Measurements from ENCODE around the gene SRP9. TPM values are rescaled to one million over a fixed set of nuclear protein-coding genes. Genes with fewer than 3 reads are reported as not detected.
A peak's percentile ranks its signal among the peaks of the same experiment; 100 is the strongest.

Gene SRP9, protein sequence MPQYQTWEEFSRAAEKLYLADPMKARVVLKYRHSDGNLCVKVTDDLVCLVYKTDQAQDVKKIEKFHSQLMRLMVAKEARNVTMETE
- total RNA-seq = 104 and 117 TPM in 2 replicates
- total RNA-seq (2013) = 175 TPM
- polyA plus RNA-seq = 73.4 and 134 TPM in 2 replicates
- polyA minus RNA-seq = 45.1 and 48.4 TPM in 2 replicates

DNA sequence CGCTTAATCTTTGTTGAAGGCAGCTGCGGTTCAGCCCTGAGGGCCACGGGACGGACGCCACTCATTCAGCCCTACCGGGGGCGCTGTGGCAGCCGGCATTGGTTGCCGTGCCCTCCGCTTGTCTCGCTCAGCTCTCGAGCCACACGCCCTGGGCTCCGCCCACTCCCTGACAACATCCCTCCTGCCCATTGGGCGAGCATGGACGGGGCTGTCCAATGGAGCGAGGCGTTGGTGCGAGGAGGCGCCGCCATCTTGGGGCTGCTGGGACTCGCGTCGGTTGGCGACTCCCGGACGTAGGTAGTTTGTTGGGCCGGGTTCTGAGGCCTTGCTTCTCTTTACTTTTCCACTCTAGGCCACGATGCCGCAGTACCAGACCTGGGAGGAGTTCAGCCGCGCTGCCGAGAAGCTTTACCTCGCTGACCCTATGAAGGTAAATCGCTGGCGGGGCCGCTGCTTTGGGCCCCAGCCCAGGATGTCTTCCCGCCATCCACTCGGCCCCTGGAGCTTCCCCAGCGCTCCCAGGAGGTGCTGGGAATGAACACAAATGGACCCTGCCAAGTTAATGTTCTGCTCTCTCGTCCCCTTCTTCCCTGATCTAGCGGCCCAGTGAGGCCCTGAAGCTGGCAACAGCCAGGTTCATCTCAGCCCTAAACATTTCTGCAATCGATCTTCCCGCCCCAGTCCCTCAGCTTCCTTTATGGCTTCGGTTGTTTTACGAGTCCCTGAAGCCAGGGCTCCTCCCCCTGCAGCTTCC is at the start of gene SRP9:
Gene SRP9 (plus strand): TSS at position 244 of the 754 bp plus-strand sequence. CDS start 115 bp downstream, at position 359.
- POLR2A ChIA-PET = interaction anchor here (0.6 to 2.3 kb wide), 12 partner anchors 33 to 353 kb away, joined by 3 to 22 read pairs (median 4); partner anchors contain the start of genes EPHX1, PYCR2 and TMEM63A
- intact Hi-C loops (cut with micrococcal nuclease) = loop anchor here (1.0 to 10.0 kb wide), 15 partner anchors 35 to 630 kb away; partner anchors contain the start of genes EPHX1, H3-3A, LBR and PARP1
- CTCF ChIA-PET = interaction anchor here (0.6 to 2.6 kb wide), 36 partner anchors 9 to 630 kb away, joined by 3 to 32 read pairs (median 4); partner anchors contain the start of genes LBR, PARP1, PYCR2 and TMEM63A
- no peak for TF ChIP-seq EZH2 (IDR thresholded peaks at IDR 0.05; ENCODE audit: borderline replicate concordance, insufficient read depth, low read depth, low read length, poor library complexity, severe bottlenecking)
- TF ChIP-seq, protein P1, sequence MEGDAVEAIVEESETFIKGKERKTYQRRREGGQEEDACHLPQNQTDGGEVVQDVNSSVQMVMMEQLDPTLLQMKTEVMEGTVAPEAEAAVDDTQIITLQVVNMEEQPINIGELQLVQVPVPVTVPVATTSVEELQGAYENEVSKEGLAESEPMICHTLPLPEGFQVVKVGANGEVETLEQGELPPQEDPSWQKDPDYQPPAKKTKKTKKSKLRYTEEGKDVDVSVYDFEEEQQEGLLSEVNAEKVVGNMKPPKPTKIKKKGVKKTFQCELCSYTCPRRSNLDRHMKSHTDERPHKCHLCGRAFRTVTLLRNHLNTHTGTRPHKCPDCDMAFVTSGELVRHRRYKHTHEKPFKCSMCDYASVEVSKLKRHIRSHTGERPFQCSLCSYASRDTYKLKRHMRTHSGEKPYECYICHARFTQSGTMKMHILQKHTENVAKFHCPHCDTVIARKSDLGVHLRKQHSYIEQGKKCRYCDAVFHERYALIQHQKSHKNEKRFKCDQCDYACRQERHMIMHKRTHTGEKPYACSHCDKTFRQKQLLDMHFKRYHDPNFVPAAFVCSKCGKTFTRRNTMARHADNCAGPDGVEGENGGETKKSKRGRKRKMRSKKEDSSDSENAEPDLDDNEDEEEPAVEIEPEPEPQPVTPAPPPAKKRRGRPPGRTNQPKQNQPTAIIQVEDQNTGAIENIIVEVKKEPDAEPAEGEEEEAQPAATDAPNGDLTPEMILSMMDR (IDR thresholded peaks at IDR 0.05) = peak; percentile 89
- peaks cover 33 to 39% of the 10 kb centered on the region in 2 donors for H3K4me1 ChIP-seq (ENCODE audit: control insufficient read depth in 2 of 2, insufficient read depth in 2 of 2, low read length in 2 of 2)
- H4K20me1 ChIP-seq (ENCODE audit: control insufficient read depth, insufficient read depth, low read length, poor library complexity, severe bottlenecking) = peaks cover 16% of the 10 kb centered on the region
- H3K9me3 ChIP-seq (ENCODE audit: control extremely low read depth in 1 of 3, control insufficient read depth in 2 of 3, insufficient read depth in 1 of 3, low read length in 2 of 3) = no peaks in the 10 kb centered on the region
- H2AFZ ChIP-seq (ENCODE audit: insufficient read depth, low read depth, low read length, poor library complexity, severe bottlenecking) = peak within 1 kb of the TSS; percentile 89
- peaks cover 3 to 18% of the 10 kb centered on the region in 2 experiments for H3K36me3 ChIP-seq (replicated peaks in 1 of 2; ENCODE audit: control extremely low read depth in 1 of 2, control insufficient read depth in 1 of 2, extremely low read depth in 1 of 2, insufficient read depth in 2 of 2, low read length in 1 of 2)
- H3K9ac ChIP-seq (ENCODE audit: low read length) = peak within 1 kb of the TSS; percentile 99
- no peak within 1 kb of the TSS for H3K4me3 Mint-ChIP-seq
- no peaks in the 10 kb centered on the region for H3K27me3 Mint-ChIP-seq
- DNase-seq (peak; percentile 99), ATAC-seq (ENCODE audit: low read depth) (peak; percentile 97)
- peak within 1 kb of the TSS; percentile 71 to 97 (median 92) for H3K4me3 ChIP-seq (ENCODE audit: control extremely low read depth in 1 of 5, extremely low read depth in 1 of 5, insufficient read depth in 1 of 5, low read depth in 2 of 5, low read length in 4 of 5)
- peak within 1 kb of the TSS; percentile 79 for H3K4me2 ChIP-seq (replicated peaks; ENCODE audit: low read depth, low read length, poor library complexity, severe bottlenecking)
- no peak within 1 kb of the TSS for H3K27ac Mint-ChIP-seq
- H3K4me1 Mint-ChIP-seq = peaks cover 21% of the 10 kb centered on the region
- peaks cover 72% of the 10 kb centered on the region for H3K79me2 ChIP-seq (ENCODE audit: control insufficient read depth, insufficient read depth, low read length)
- peak within 1 kb of the TSS; percentile 96 to 98 for H3K27ac ChIP-seq (ENCODE audit: low read length in 2 of 2)
- H3K9me3 Mint-ChIP-seq (ENCODE audit: insufficient read depth) = no peaks in the 10 kb centered on the region
- 0% methylated on average over 38 of the region's 46 CpGs for WGBS (ENCODE audit: insufficient coverage)
- H3K27me3 ChIP-seq (replicated peaks in 1 of 4; ENCODE audit: control extremely low read depth in 1 of 4, control insufficient read depth in 3 of 4, insufficient read depth in 4 of 4, low read length in 3 of 4) = no peaks in the 10 kb centered on the region

DNA sequence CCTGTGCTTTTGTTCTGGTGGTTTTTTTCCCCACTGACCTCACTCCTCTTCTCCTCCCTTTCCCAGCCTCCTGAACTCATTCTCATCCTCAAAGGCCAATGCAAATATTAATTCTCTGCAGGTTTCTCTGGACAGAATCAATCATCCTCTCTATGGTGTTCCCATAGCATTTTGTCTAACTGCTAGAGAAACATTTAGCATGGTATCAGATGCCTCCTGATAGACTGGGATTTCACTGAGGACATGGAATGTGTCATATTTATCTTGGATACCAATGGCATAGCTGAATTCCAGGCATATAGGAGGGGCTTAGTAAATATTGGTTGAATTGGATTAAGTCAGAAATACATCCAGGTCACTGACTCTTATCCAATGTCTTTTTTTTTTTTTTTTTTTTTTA is 46.1 kb upstream of the SRP9 start:
- DNase-seq = no peak
- H3K27me3 Mint-ChIP-seq = peaks cover 8% of the 10 kb centered on the region
- no peak overlapping the region for H3K9ac ChIP-seq (ENCODE audit: low read length)
- no peaks in the 10 kb centered on the region for H3K4me1 ChIP-seq (ENCODE audit: control insufficient read depth in 2 of 2, insufficient read depth in 2 of 2, low read length in 2 of 2)
- H3K4me3 ChIP-seq (ENCODE audit: control extremely low read depth in 1 of 5, extremely low read depth in 1 of 5, insufficient read depth in 1 of 5, low read depth in 2 of 5, low read length in 4 of 5) = no peak overlapping the region
- no peaks in the 10 kb centered on the region for H3K79me2 ChIP-seq (ENCODE audit: control insufficient read depth, insufficient read depth, low read length)
- no peak overlapping the region for H2AFZ ChIP-seq (ENCODE audit: insufficient read depth, low read depth, low read length, poor library complexity, severe bottlenecking)
- no peaks in the 10 kb centered on the region for H3K27me3 ChIP-seq (replicated peaks in 1 of 4; ENCODE audit: control extremely low read depth in 1 of 4, control insufficient read depth in 3 of 4, insufficient read depth in 4 of 4, low read length in 3 of 4)
- H3K4me1 Mint-ChIP-seq = no peaks in the 10 kb centered on the region
- ChIA-PET CTCF (no interaction called here), POLR2A (interaction anchor here (0.7 kb wide), 1 partner anchor 207 kb away, joined by 3 read pairs; no protein-coding TSS in a partner anchor)
- H3K27ac ChIP-seq (ENCODE audit: low read length in 2 of 2) = no peak overlapping the region
- H3K4me3 Mint-ChIP-seq = no peak overlapping the region
- H3K27ac Mint-ChIP-seq = no peak overlapping the region
- H3K36me3 ChIP-seq (replicated peaks in 1 of 2; ENCODE audit: control extremely low read depth in 1 of 2, control insufficient read depth in 1 of 2, extremely low read depth in 1 of 2, insufficient read depth in 2 of 2, low read length in 1 of 2) = no peaks in the 10 kb centered on the region
- intact Hi-C loops (cut with micrococcal nuclease) = no loop called here
- no peak for TF ChIP-seq EZH2 (IDR thresholded peaks at IDR 0.05; ENCODE audit: borderline replicate concordance, insufficient read depth, low read depth, low read length, poor library complexity, severe bottlenecking)
- TF ChIP-seq, protein P1 (IDR thresholded peaks at IDR 0.05) = no peak
- no peaks in the 10 kb centered on the region for H3K9me3 ChIP-seq (ENCODE audit: control extremely low read depth in 1 of 3, control insufficient read depth in 2 of 3, insufficient read depth in 1 of 3, low read length in 2 of 3)
- H4K20me1 ChIP-seq (ENCODE audit: control insufficient read depth, insufficient read depth, low read length, poor library complexity, severe bottlenecking) = no peaks in the 10 kb centered on the region
- H3K9me3 Mint-ChIP-seq (ENCODE audit: insufficient read depth) = no peaks in the 10 kb centered on the region
- no peak overlapping the region for H3K4me2 ChIP-seq (replicated peaks; ENCODE audit: low read depth, low read length, poor library complexity, severe bottlenecking)
- no peak for ATAC-seq (ENCODE audit: low read depth)
